Trophoblast cell (in vitro differentiated cells and primary cell): Measurements from ENCODE around the gene AZIN2.

Experiments used
- DNase-seq, 2 donors: peaks; one replicate each; pipeline ENCODE4 v3.0.0-alpha.2; 2016
- H2AFZ ChIP-seq: 2 replicates; pipeline ENCODE4 v1.6.1; 2013; ENCODE audit warnings: low read length, moderate library complexity, mild to moderate bottlenecking; ENCODE audit not compliant: insufficient read depth, poor library complexity
- H2AK5ac ChIP-seq: 2 replicates; pipeline ENCODE4 v1.6.1; 2013; ENCODE audit warnings: mild to moderate bottlenecking, low read length
- H2BK120ac ChIP-seq: 2 replicates; pipeline ENCODE4 v1.6.1; 2013; ENCODE audit warnings: low read length, mild to moderate bottlenecking, moderate library complexity; ENCODE audit not compliant: insufficient read depth, poor library complexity
- H2BK12ac ChIP-seq: 2 replicates; pipeline ENCODE4 v1.6.1; 2013; ENCODE audit warnings: mild to moderate bottlenecking, low read length, moderate library complexity
- H2BK5ac ChIP-seq: 2 replicates; pipeline ENCODE4 v1.6.1; 2013; ENCODE audit warnings: low read length, low read depth, moderate library complexity, mild to moderate bottlenecking; ENCODE audit not compliant: poor library complexity
- H3K14ac ChIP-seq: 2 replicates; pipeline ENCODE4 v1.6.1; 2013; ENCODE audit warnings: mild to moderate bottlenecking, low read length
- H3K18ac ChIP-seq: 2 replicates; pipeline ENCODE4 v1.6.1; 2013; ENCODE audit warnings: mild to moderate bottlenecking, low read length
- H3K23ac ChIP-seq: 2 replicates; pipeline ENCODE4 v1.6.1; 2013; ENCODE audit warnings: low read length
- H3K27ac ChIP-seq: 2 replicates; pipeline ENCODE4 v1.5.1; 2013; ENCODE audit warnings: low read depth, mild to moderate bottlenecking, inconsistent platforms, low read length, moderate library complexity
- H3K27me3 ChIP-seq: 2 replicates; pipeline ENCODE4 v1.6.1; 2013; ENCODE audit warnings: inconsistent platforms, mild to moderate bottlenecking, low read length, moderate library complexity; ENCODE audit not compliant: insufficient read depth
- H3K36me3 ChIP-seq, 2 experiments: 1 replicate in 1 of 2; 2 replicates in 1 of 2; pipeline ENCODE4 v1.6.1; 2013; ENCODE audit warnings: low read length in 2 of 2, mild to moderate bottlenecking in 2 of 2, moderate library complexity in 1 of 2; ENCODE audit not compliant: insufficient read depth in 2 of 2, control insufficient read depth in 1 of 2
- H3K4ac ChIP-seq: 2 replicates; pipeline ENCODE4 v1.6.1; 2013; ENCODE audit warnings: low read depth, mild to moderate bottlenecking, low read length, moderate library complexity
- H3K4me1 ChIP-seq, 2 experiments: 1 replicate in 1 of 2; 2 replicates in 1 of 2; pipeline ENCODE4 v1.6.1; 2013; ENCODE audit warnings: low read length in 2 of 2, mild to moderate bottlenecking in 2 of 2, moderate library complexity in 1 of 2; ENCODE audit not compliant: insufficient read depth in 2 of 2, control insufficient read depth in 1 of 2
- H3K4me2 ChIP-seq: 2 replicates; pipeline ENCODE4 v1.6.1; 2013; ENCODE audit warnings: inconsistent platforms, mild to moderate bottlenecking, low read length, moderate library complexity
- H3K4me3 ChIP-seq: 2 replicates; pipeline ENCODE4 v1.5.1; 2013; ENCODE audit warnings: mild to moderate bottlenecking, low read depth, low read length, inconsistent platforms
- H3K79me1 ChIP-seq: one replicate; pipeline ENCODE4 v1.6.1; 2013; ENCODE audit warnings: low read length
- H3K79me2 ChIP-seq: 2 replicates; pipeline ENCODE4 v1.6.1; 2013; ENCODE audit warnings: low read length, mild to moderate bottlenecking; ENCODE audit not compliant: control insufficient read depth, insufficient read depth, poor library complexity
- H3K9ac ChIP-seq: 2 replicates; pipeline ENCODE4 v1.6.1; 2013; ENCODE audit warnings: mild to moderate bottlenecking, low read length
- H3K9me3 ChIP-seq: 2 replicates; pipeline ENCODE4 v1.6.1; 2013; ENCODE audit warnings: low read depth, mild to moderate bottlenecking, control low read depth, inconsistent platforms, low read length; ENCODE audit not compliant: insufficient read depth
- H4K12ac ChIP-seq: 2 replicates; pipeline ENCODE4 v1.6.1; 2013; ENCODE audit warnings: low read depth, mild to moderate bottlenecking, low read length, moderate library complexity
- H4K8ac ChIP-seq: 2 replicates; pipeline ENCODE4 v1.6.1; 2013; ENCODE audit warnings: low read depth, mild to moderate bottlenecking, low read length, moderate library complexity
- H4K91ac ChIP-seq: one replicate; pipeline ENCODE4 v1.6.1; 2013; ENCODE audit warnings: low read depth, mild to moderate bottlenecking, low read length, moderate library complexity
- WGBS: extraction: QIAGEN DNeasy Blood & Tissue Kit; methylation state at CpG from one replicate; pipeline ENCODE4 v1.1.7; 2013; ENCODE audit warnings: missing lambda C conversion rate; ENCODE audit not compliant: insufficient read length, insufficient coverage; ENCODE audit errors: extremely low coverage; 5-methylcytosine and 5-hydroxymethylcytosine counted together

The AZIN2 gene

DNA sequence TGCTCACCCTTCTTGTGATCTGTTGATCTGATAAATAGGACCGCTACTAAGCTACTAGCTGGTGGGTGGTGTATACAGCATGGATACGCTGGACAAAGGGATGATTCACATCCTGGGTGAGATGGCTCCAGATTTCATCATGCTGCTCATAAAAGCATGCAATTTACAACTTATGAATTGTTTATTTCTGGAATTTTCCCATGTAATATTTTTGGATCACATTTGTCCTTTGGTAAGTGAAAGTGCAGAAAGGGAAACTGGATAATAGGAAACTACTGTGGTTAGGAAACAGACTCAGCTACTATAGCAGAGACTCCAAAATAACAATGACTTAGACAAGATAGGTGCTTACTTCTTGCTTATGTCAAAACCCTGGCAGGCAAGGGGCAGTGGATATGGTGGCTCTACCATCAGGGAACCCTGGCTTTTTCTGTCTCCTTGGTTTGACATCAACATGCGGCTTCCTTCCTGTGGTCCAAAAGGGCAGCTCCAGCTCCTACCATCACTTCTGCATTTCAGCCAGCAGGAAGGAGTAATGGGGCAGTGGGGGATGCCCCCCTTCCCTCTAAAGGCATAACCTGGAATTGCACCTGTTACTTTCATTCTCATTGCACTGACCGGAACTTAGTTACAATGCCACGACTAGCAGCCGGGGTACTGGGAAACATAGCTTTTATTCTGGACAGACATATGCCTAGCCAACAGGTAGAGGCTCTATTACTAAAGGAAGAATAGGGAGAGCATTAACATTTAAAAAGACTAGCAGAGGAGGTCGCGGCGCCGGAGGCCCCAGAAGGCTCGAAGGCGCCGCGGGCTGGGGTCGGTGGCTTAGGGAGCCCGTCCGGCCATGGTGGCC, 30.5 kb upstream of the AZIN2 start:
- H3K27me3 ChIP-seq: no peaks in the 10 kb centered on the region
- no peaks in the 10 kb centered on the region for H3K9me3 ChIP-seq
- no CpG with 5 or more reads among the region's 17 CpGs for WGBS

DNA sequence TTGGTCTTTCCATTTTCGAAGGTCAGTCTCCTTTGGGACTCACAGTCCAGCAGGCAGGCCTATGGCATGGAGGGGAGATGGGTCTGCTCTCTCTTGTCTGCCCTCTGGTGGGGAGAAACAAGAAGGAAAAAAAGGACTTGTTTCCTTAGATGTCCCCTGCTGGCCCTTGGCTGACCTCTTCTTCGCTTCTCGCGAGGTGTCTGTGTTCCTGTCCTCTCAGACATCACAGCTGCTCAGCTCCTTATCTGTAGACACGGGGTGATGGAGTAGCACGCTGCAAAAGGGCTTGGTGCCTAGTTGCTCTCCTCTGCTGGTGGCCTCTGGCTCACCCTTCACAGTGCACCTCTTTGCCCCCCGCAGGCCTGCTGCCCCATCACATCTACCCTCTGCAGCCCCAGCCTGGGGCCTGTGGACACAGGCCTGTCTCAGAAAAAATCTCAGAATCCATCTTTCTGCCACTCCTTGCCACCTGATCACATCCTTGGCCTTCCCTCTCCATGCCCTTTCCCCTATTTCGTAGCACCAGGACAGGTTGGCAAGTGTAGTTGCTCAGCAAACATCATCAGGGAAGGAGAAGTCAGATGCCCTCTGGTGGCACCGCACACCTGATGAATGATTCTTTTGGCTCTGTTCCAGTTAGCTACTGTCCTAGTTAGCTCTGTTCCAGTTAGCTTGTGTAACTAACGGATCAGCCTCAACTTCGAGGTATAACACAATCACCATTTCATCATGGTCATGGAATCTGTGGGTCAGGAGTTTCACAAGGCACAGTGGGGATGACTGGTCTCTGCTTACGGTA, 25.5 kb upstream of the AZIN2 start:
- no peak overlapping the region for H2BK5ac ChIP-seq
- H3K18ac ChIP-seq: no peak overlapping the region
- no peaks in the 10 kb centered on the region for H3K9me3 ChIP-seq
- H3K4ac ChIP-seq: no peak overlapping the region
- H3K4me1 ChIP-seq: peaks cover 10 to 15% of the 10 kb centered on the region in 2 experiments
- H3K9ac ChIP-seq: no peak overlapping the region
- H4K8ac ChIP-seq: no peak overlapping the region
- H2AK5ac ChIP-seq: peak overlapping the region; percentile 16
- no peak overlapping the region for H3K27ac ChIP-seq
- H3K23ac ChIP-seq: no peak overlapping the region
- whole genome bisulfite sequencing: no CpG with 5 or more reads among the region's 12 CpGs
- no peak overlapping the region for H2AFZ ChIP-seq
- H2BK12ac ChIP-seq: peak overlapping the region; percentile 56
- DNase-seq: peak; percentile 72 to 85
- H4K91ac ChIP-seq: no peak overlapping the region
- no peaks in the 10 kb centered on the region for H3K36me3 ChIP-seq
- H3K4me3 ChIP-seq: no peak overlapping the region
- H2BK120ac ChIP-seq: no peak overlapping the region
- H3K79me1 ChIP-seq: peaks cover 2% of the 10 kb centered on the region
- H4K12ac ChIP-seq: no peak overlapping the region
- H3K4me2 ChIP-seq: no peak overlapping the region
- H3K14ac ChIP-seq: peak overlapping the region; percentile 20
- H3K27me3 ChIP-seq: no peaks in the 10 kb centered on the region
- no peaks in the 10 kb centered on the region for H3K79me2 ChIP-seq

More for the DNA sequence above, 30.5 kb upstream of the AZIN2 start:
- Histone ChIP-seq H3K18ac (no peak overlapping the region), H3K4me2 (no peak overlapping the region), H3K79me2 (no peaks in the 10 kb centered on the region), H2AK5ac (no peak overlapping the region), H4K12ac (no peak overlapping the region), H3K23ac (no peak overlapping the region), H3K4me3 (no peak overlapping the region), H2BK5ac (no peak overlapping the region), H3K4ac (no peak overlapping the region), H2BK120ac (no peak overlapping the region), H3K27ac (no peak overlapping the region), H3K9ac (no peak overlapping the region), H3K14ac (no peak overlapping the region), H2BK12ac (no peak overlapping the region), H4K91ac (no peak overlapping the region), H3K36me3 (no peaks in the 10 kb centered on the region), H3K79me1 (no peaks in the 10 kb centered on the region), H3K4me1 (peaks cover 5 to 7% of the 10 kb centered on the region in 2 experiments), H2AFZ (no peak overlapping the region), H4K8ac (no peak overlapping the region)
- DNase-seq: peak; percentile 27 to 43

DNA sequence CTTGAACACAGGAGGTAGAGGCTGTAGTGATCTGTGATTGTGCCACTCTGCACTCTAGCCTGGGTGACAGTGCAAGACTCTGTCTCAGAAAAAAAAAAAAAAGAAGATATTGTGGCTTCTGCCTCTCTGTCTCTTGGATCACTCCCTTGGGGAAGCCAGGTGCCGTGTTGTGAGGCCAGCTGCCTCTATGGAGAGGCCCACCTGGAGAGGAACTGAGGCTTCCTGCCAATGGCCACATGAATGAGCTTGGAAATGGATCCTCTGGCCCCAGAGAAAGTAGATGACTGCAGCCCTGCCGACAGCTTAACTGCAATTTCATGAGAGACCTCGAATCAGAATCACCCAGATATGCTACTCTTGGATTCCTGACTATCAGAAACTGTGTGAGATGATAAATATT, 24.5 kb upstream of the AZIN2 start:
- peak overlapping the region; percentile 86 for H2BK12ac ChIP-seq
- no CpG with 5 or more reads among the region's 3 CpGs for WGBS
- DNase-seq: no peak
- H3K23ac ChIP-seq: no peak overlapping the region
- H4K12ac ChIP-seq: no peak overlapping the region
- no peak overlapping the region for H4K8ac ChIP-seq
- peaks cover 4% of the 10 kb centered on the region for H3K79me1 ChIP-seq
- H3K27ac ChIP-seq: no peak overlapping the region
- no peaks in the 10 kb centered on the region for H3K79me2 ChIP-seq
- H3K14ac ChIP-seq: no peak overlapping the region
- no peak overlapping the region for H2AFZ ChIP-seq
- no peak overlapping the region for H3K9ac ChIP-seq
- H3K36me3 ChIP-seq: no peaks in the 10 kb centered on the region
- H3K9me3 ChIP-seq: no peaks in the 10 kb centered on the region
- peaks cover 16 to 21% of the 10 kb centered on the region in 2 experiments for H3K4me1 ChIP-seq
- H4K91ac ChIP-seq: peak overlapping the region; percentile 51
- H3K27me3 ChIP-seq: no peaks in the 10 kb centered on the region
- no peak overlapping the region for H3K18ac ChIP-seq
- H3K4me2 ChIP-seq: no peak overlapping the region
- H2BK120ac ChIP-seq: peak overlapping the region; percentile 27
- H2AK5ac ChIP-seq: no peak overlapping the region
- no peak overlapping the region for H3K4me3 ChIP-seq
- no peak overlapping the region for H2BK5ac ChIP-seq
- H3K4ac ChIP-seq: no peak overlapping the region

DNA sequence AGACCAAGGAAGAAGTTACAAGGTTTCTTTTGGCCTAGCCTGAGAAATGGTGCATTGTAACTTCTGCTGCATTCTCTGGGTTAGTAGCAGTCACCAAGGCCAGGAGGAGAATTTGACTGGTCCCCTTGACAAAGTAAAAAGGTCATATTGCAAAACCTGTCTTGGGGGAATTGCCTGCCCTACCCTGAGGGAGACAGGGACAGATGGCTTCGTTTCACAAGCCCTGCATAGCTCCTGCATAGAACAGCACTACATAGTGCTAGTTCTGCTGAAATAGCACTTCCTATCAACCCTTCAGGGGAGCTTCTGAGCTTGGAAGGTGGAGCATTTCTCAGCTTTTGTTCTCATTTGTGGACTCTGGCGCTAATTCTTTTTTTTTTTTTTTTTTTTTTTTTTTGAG, 23.9 kb upstream of the AZIN2 start:
- Histone ChIP-seq H3K4ac (no peak overlapping the region), H3K18ac (no peak overlapping the region), H2AK5ac (no peak overlapping the region), H3K23ac (no peak overlapping the region), H3K4me1 (peaks cover 16 to 21% of the 10 kb centered on the region in 2 experiments), H2BK12ac (peak overlapping the region; percentile 6), H3K9me3 (peaks cover 2% of the 10 kb centered on the region), H2BK120ac (no peak overlapping the region), H2BK5ac (no peak overlapping the region), H3K4me3 (no peak overlapping the region), H3K36me3 (no peaks in the 10 kb centered on the region), H3K14ac (no peak overlapping the region), H3K4me2 (no peak overlapping the region), H3K79me1 (peaks cover 4% of the 10 kb centered on the region), H3K27ac (no peak overlapping the region), H3K27me3 (no peaks in the 10 kb centered on the region), H4K91ac (no peak overlapping the region), H4K12ac (no peak overlapping the region), H2AFZ (no peak overlapping the region), H3K9ac (no peak overlapping the region), H4K8ac (no peak overlapping the region), H3K79me2 (no peaks in the 10 kb centered on the region)
- WGBS: no CpG with 5 or more reads among the region's 2 CpGs
- DNase-seq: peak; percentile 40 to 69
